ENCODE measurements around the gene ABHD12. TPM values are rescaled to one million over a fixed set of nuclear protein-coding genes. Genes with fewer than 3 reads are reported as not detected.
A peak's percentile ranks its signal among the peaks of the same experiment; 100 is the strongest.

Gene ABHD12
- total and polyA plus RNA-seq, 10 of the 15 experiments (the other 5 are each of a cell fraction or from before 2014, with no cell fraction given), result 1.5 to 61.8 (median 26.7) TPM

DNA sequence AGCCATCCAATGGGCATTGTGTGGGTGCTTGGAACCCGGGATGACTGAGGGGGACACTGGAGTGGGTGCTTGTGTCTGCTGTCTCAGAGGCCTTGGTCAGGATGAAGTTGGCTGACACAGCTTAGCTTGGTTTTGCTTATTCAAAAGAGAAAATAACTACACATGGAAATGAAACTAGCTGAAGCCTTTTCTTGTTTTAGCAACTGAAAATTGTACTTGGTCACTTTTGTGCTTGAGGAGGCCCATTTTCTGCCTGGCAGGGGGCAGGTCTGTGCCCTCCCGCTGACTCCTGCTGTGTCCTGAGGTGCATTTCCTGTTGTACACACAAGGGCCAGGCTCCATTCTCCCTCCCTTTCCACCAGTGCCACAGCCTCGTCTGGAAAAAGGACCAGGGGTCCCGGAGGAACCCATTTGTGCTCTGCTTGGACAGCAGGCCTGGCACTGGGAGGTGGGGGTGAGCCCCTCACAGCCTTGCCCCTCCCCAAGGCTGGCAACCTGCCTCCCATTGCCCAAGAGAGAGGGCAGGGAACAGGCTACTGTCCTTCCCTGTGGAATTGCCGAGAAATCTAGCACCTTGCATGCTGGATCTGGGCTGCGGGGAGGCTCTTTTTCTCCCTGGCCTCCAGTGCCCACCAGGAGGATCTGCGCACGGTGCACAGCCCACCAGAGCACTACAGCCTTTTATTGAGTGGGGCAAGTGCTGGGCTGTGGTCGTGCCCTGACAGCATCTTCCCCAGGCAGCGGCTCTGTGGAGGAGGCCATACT, 93.3 kb downstream of the ABHD12 start (continued):
- TF ChIP-seq, protein P1, sequence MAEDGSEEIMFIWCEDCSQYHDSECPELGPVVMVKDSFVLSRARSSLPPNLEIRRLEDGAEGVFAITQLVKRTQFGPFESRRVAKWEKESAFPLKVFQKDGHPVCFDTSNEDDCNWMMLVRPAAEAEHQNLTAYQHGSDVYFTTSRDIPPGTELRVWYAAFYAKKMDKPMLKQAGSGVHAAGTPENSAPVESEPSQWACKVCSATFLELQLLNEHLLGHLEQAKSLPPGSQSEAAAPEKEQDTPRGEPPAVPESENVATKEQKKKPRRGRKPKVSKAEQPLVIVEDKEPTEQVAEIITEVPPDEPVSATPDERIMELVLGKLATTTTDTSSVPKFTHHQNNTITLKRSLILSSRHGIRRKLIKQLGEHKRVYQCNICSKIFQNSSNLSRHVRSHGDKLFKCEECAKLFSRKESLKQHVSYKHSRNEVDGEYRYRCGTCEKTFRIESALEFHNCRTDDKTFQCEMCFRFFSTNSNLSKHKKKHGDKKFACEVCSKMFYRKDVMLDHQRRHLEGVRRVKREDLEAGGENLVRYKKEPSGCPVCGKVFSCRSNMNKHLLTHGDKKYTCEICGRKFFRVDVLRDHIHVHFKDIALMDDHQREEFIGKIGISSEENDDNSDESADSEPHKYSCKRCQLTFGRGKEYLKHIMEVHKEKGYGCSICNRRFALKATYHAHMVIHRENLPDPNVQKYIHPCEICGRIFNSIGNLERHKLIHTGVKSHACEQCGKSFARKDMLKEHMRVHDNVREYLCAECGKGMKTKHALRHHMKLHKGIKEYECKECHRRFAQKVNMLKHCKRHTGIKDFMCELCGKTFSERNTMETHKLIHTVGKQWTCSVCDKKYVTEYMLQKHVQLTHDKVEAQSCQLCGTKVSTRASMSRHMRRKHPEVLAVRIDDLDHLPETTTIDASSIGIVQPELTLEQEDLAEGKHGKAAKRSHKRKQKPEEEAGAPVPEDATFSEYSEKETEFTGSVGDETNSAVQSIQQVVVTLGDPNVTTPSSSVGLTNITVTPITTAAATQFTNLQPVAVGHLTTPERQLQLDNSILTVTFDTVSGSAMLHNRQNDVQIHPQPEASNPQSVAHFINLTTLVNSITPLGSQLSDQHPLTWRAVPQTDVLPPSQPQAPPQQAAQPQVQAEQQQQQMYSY (CRISPR knock-in tag; IDR thresholded peaks at IDR 0.05), result no peak
- TF ChIP-seq SMARCA5 (IDR thresholded peaks at IDR 0.05) (peak; percentile 76; the same call in 1 of the 2 replicates), TARDBP (IDR thresholded peaks at IDR 0.05; ENCODE audit: borderline replicate concordance) (no peak), EP300 (IDR thresholded peaks at IDR 0.05; ENCODE audit: borderline replicate concordance in 1 of 2, control insufficient read depth in 1 of 2, low read depth in 2 of 2, low read length in 2 of 2) (peak in 1 of 2 experiments; percentile 41; a peak in 2 of 4 replicates), CBFB (IDR thresholded peaks at IDR 0.05; ENCODE audit: low read depth) (no peak), SREBF2 (IDR thresholded peaks at IDR 0.05; ENCODE audit: low read length) (no peak), NFYB (IDR thresholded peaks at IDR 0.05; ENCODE audit: insufficient read depth, low read depth, low read length) (0 out of 2 replicates have a peak, but pooled peaks have one; percentile 18), BCL11A (IDR thresholded peaks at IDR 0.05; ENCODE audit: low read depth, low read length) (no peak), KLF5 (IDR thresholded peaks at IDR 0.05; ENCODE audit: partially characterized antibody) (no peak), RUNX3 (IDR thresholded peaks at IDR 0.05; ENCODE audit: low read length) (peak; percentile 53), ATF7 (IDR thresholded peaks at IDR 0.05; ENCODE audit: low read depth) (no peak), ZNF24 (IDR thresholded peaks at IDR 0.05) (no peak), CHD2 (IDR thresholded peaks at IDR 0.05; ENCODE audit: borderline replicate concordance, low read depth, low read length) (peak; percentile 30; the same call in 1 of the 2 replicates), RAD21 (IDR thresholded peaks at IDR 0.05; ENCODE audit: insufficient read depth, low read depth, low read length) (no peak), TCF12 (IDR thresholded peaks at IDR 0.05; ENCODE audit: low read depth, low read length) (no peak), DPF2 (IDR thresholded peaks at IDR 0.05) (0 out of 2 replicates have a peak, but pooled peaks have one; percentile 42), JUND (IDR thresholded peaks at IDR 0.05; ENCODE audit: low read depth, low read length) (no peak)
- TF ChIP-seq, protein P2, sequence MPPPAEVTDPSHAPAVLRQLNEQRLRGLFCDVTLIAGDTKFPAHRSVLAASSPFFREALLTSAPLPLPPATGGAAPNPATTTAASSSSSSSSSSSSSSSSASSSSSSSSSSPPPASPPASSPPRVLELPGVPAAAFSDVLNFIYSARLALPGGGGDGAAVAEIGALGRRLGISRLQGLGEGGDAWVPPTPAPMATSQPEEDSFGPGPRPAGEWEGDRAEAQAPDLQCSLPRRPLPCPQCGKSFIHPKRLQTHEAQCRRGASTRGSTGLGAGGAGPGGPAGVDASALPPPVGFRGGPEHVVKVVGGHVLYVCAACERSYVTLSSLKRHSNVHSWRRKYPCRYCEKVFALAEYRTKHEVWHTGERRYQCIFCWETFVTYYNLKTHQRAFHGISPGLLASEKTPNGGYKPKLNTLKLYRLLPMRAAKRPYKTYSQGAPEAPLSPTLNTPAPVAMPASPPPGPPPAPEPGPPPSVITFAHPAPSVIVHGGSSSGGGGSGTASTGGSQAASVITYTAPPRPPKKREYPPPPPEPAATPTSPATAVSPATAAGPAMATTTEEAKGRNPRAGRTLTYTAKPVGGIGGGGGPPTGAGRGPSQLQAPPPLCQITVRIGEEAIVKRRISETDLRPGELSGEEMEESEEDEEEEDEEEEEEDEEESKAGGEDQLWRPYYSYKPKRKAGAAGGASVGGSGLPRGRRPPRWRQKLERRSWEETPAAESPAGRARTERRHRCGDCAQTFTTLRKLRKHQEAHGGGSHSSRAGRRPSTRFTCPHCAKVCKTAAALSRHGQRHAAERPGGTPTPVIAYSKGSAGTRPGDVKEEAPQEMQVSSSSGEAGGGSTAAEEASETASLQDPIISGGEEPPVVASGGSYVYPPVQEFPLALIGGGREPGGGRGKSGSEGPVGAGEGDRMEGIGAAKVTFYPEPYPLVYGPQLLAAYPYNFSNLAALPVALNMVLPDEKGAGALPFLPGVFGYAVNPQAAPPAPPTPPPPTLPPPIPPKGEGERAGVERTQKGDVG (CRISPR knock-in tag; IDR thresholded peaks at IDR 0.05), result no peak
- TF ChIP-seq, protein P3, sequence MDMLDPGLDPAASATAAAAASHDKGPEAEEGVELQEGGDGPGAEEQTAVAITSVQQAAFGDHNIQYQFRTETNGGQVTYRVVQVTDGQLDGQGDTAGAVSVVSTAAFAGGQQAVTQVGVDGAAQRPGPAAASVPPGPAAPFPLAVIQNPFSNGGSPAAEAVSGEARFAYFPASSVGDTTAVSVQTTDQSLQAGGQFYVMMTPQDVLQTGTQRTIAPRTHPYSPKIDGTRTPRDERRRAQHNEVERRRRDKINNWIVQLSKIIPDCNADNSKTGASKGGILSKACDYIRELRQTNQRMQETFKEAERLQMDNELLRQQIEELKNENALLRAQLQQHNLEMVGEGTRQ (IDR thresholded peaks at IDR 0.05; ENCODE audit: borderline replicate concordance, low read depth, low read length), result no peak
- TF ChIP-seq, protein P4, sequence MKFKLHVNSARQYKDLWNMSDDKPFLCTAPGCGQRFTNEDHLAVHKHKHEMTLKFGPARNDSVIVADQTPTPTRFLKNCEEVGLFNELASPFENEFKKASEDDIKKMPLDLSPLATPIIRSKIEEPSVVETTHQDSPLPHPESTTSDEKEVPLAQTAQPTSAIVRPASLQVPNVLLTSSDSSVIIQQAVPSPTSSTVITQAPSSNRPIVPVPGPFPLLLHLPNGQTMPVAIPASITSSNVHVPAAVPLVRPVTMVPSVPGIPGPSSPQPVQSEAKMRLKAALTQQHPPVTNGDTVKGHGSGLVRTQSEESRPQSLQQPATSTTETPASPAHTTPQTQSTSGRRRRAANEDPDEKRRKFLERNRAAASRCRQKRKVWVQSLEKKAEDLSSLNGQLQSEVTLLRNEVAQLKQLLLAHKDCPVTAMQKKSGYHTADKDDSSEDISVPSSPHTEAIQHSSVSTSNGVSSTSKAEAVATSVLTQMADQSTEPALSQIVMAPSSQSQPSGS (IDR thresholded peaks at IDR 0.05; ENCODE audit: low read length), result no peak; the same call in 1 of the 2 replicates
